ENCODE data around the gene MYOM3. TPM values are rescaled to one million over a fixed set of nuclear protein-coding genes. Genes with fewer than 3 reads are reported as not detected.

Gene MYOM3
- total and polyA plus RNA-seq, 2 of the 13 experiments (the other 11 are each of a cell fraction or from before 2014, with no cell fraction given) = 5.8 to 15.3 TPM

DNA sequence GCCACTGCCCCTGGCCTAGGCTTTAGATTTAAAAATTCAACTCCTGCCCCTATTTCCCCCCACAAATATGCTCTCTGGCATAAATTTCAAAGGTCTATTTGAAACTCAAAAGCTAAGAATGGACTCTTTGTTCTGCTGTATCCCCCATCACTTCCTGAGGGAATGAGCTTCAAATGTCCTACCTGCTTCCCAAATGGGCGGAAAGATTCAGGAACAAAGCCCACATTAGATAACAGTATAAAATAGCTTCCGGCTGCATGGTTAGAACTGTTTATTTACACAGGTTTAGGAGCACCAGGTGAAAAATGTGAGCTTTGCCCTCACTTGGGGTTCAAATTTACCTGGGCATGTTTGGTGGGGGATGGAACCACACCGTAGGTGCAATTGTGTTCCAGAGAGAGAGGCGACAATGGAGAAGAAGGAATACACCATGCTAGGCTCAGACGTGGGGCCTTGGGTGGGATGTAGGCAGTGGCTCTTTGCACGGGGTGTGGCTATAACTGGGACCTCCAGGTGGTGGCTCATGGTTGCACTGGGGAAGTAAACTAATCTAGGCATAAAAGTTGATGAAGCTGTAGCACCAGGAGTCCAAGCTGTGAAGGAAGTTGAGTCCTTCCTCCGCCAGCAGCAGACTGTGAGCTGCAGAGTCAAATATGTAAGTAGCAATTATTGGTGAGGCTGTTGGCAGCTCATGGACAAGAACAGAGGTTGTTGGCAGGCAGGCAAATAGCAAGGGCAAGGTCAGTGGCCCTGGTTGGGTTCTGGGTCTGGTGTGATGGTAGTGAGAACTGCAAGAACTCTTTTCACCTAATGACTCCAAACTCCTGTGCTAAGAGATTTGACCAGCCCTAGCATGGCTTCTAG lies 90.3 kb downstream of the MYOM3 start:
- Histone ChIP-seq H4K20me1 (ENCODE audit: insufficient read depth, low read length) (no peaks in the 10 kb centered on the region), H3K27me3 (ENCODE audit: control insufficient read depth in 1 of 2, insufficient read depth in 2 of 2, low read length in 2 of 2) (no peaks in the 10 kb centered on the region; a peak in 1 of 5 replicates), H2AFZ (ENCODE audit: low read length) (no peak overlapping the region), H3K9me3 (ENCODE audit: low read length) (no peaks in the 10 kb centered on the region), H3K9ac (ENCODE audit: insufficient read depth, low read depth, low read length) (peak overlapping the region; percentile 92), H3K27ac (ENCODE audit: extremely low read length, insufficient read depth, low read length) (peak overlapping the region; percentile 98), H3K4me2 (ENCODE audit: low read depth, low read length) (peak overlapping the region; percentile 93), H3K4me1 (ENCODE audit: insufficient read depth, low read length) (peaks cover 95% of the 10 kb centered on the region), H3K36me3 (replicated peaks in 1 of 2; ENCODE audit: control insufficient read depth in 1 of 2, insufficient read depth in 2 of 2, low read length in 2 of 2) (0 out of 5 replicates have a peak, but pooled peaks cover 0 to 6% of the 10 kb centered on the region in 2 experiments), H3K79me2 (ENCODE audit: insufficient read depth, low read length) (peaks cover 20% of the 10 kb centered on the region), H3K4me3 (replicated peaks in 1 of 3; ENCODE audit: insufficient read depth in 1 of 3, low read depth in 2 of 3, low read length in 3 of 3) (peak overlapping the region; percentile 45 to 71 (median 58))
- in situ Hi-C loops (cut with HindIII; ENCODE audit: extremely low pct_ligation_motif_present, low pct_unique_long_range_greater_than_20kb) = loop anchor here (5.0 kb wide), 1 partner anchor 44 kb away; no protein-coding TSS in a partner anchor
- intact Hi-C loops (cut with micrococcal nuclease; ENCODE audit: unreplicated experiment) = loop anchor here (2.0 kb wide), 2 partner anchors 19 to 41 kb away; partner anchors contain the start of gene SRSF10
- WGBS (ENCODE audit: low lambda C conversion rate) = 3% methylated on average over 7 of the region's 7 CpGs
- peak; percentile 89 for FAIRE-seq
- DNase-seq (ENCODE audit: low spot score) = peak; percentile 99
- POLR2A ChIA-PET = interaction anchor here (0.6 to 4.1 kb wide), 25 partner anchors 9 to 278 kb away, joined by 3 to 63 read pairs (median 5); partner anchors contain the start of genes GALE, HMGCL, LYPLA2 and MYOM3
- TSS peak; percentile 77 for BruUV-seq (replicated peaks)
- ATAC-seq = peak; percentile 69
- CTCF ChIA-PET (ENCODE audit: low intra/inter-chr PET ratio, low total read pairs) = no interaction called here
- TF ChIP-seq GLI4 (CRISPR knock-in tag; IDR thresholded peaks at IDR 0.05; ENCODE audit: borderline replicate concordance) = no peak
- peak; percentile 7; the same call in 1 of the 2 replicates for TF ChIP-seq MEIS2 (CRISPR knock-in tag; IDR thresholded peaks at IDR 0.05)
- TF ChIP-seq ARHGAP35 (CRISPR knock-in tag; IDR thresholded peaks at IDR 0.05; ENCODE audit: borderline replicate concordance) = no peak
- 0 out of 2 replicates have a peak, but pooled peaks have one; percentile 15 for TF ChIP-seq SMC3 (IDR thresholded peaks at IDR 0.05; ENCODE audit: low read length)
- TF ChIP-seq ZNF639 (CRISPR knock-in tag; conservative IDR thresholded peaks at IDR 0.05) = 0 out of 2 replicates have a peak, but pooled peaks have one; percentile 23
- TF ChIP-seq ZFP1 (CRISPR knock-in tag; IDR thresholded peaks at IDR 0.05) = peak; percentile 84; the same call in 1 of the 2 replicates
- TF ChIP-seq YEATS2 (CRISPR knock-in tag; IDR thresholded peaks at IDR 0.05; ENCODE audit: borderline replicate concordance) = peak; percentile 19; the same call in 1 of the 2 replicates
- TF ChIP-seq SOX6 (IDR thresholded peaks at IDR 0.05) = no peak
- peak; percentile 98 for TF ChIP-seq SOX6 (CRISPR knock-in tag; IDR thresholded peaks at IDR 0.05)
- no peak for TF ChIP-seq ZNF780A (CRISPR knock-in tag; IDR thresholded peaks at IDR 0.05)
- TF ChIP-seq ZSCAN29 (CRISPR knock-in tag; conservative IDR thresholded peaks at IDR 0.05) = peak; percentile 75
- no peak for TF ChIP-seq ZNF296 (CRISPR knock-in tag; conservative IDR thresholded peaks at IDR 0.05)
- peak in 1 of 2 experiments; percentile 59; a peak in 1 of 4 replicates for TF ChIP-seq ATF4 (CRISPR knock-in tag; IDR thresholded peaks at IDR 0.05)
- TF ChIP-seq, protein P1, sequence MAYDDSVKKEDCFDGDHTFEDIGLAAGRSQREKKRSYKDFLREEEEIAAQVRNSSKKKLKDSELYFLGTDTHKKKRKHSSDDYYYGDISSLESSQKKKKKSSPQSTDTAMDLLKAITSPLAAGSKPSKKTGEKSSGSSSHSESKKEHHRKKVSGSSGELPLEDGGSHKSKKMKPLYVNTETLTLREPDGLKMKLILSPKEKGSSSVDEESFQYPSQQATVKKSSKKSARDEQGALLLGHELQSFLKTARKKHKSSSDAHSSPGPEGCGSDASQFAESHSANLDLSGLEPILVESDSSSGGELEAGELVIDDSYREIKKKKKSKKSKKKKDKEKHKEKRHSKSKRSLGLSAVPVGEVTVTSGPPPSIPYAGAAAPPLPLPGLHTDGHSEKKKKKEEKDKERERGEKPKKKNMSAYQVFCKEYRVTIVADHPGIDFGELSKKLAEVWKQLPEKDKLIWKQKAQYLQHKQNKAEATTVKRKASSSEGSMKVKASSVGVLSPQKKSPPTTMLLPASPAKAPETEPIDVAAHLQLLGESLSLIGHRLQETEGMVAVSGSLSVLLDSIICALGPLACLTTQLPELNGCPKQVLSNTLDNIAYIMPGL (CRISPR knock-in tag; IDR thresholded peaks at IDR 0.05; ENCODE audit: borderline replicate concordance in 1 of 2, low read depth in 1 of 2) = peak; percentile 34 to 43; a peak in 1 of 4 replicates
- TF ChIP-seq ZNF431 (CRISPR knock-in tag; IDR thresholded peaks at IDR 0.05; ENCODE audit: borderline replicate concordance, low read depth) = no peak; the same call in 1 of the 2 replicates
- TF ChIP-seq TARDBP (CRISPR knock-in tag; IDR thresholded peaks at IDR 0.05) = peak; percentile 88
- peak; percentile 79; the same call in 1 of the 2 replicates for TF ChIP-seq ETV6 (CRISPR knock-in tag; conservative IDR thresholded peaks at IDR 0.05)
- 0 out of 2 replicates have a peak, but pooled peaks have one; percentile 36 for TF ChIP-seq ZNF33A (CRISPR knock-in tag; IDR thresholded peaks at IDR 0.05; ENCODE audit: borderline replicate concordance)
- peak; percentile 42; the same call in 1 of the 2 replicates for TF ChIP-seq JUND (CRISPR knock-in tag; IDR thresholded peaks at IDR 0.05)

Measured in HepG2 (cell line).